Activated CD8-positive, alpha-beta memory T cell treated with anti-CD3 and anti-CD28 coated beads, Interleukin-2, amount 10 ng/mL, durations not matched to agents 7 days and 5 days (primary cell): ENCODE results near the gene RETREG2. TPM values are rescaled to one million over a fixed set of nuclear protein-coding genes. Genes with fewer than 3 reads are reported as not detected.

ENCODE experiments used
- ATAC-seq: fragments of 150-1000 bp; cut with Tn5 transposase; one replicate; pipeline ENCODE4 v1.10.0; 2021; ENCODE audit warnings: moderate library complexity
- CTCF ChIA-PET: fragments of 350-600 bp; sonication (Branson Sonifier 250); formaldehyde crosslinking; loops from one replicate; lab custom pipeline; 2021; ENCODE audit warnings: antibody characterized with exemption; lab: Charles Lee
- DNase-seq: peaks from one replicate; pipeline ENCODE4 v3.0.0-alpha.2; 2020
- H3K27ac Mint-ChIP-seq: one replicate; pipeline ENCODE4 v1.8.0; 2021; ENCODE audit warnings: mild to moderate bottlenecking, mixed read lengths
- H3K27me3 Mint-ChIP-seq: one replicate; pipeline ENCODE4 v1.8.0; 2021; ENCODE audit warnings: mixed read lengths
- H3K36me3 Mint-ChIP-seq: one replicate; pipeline ENCODE4 v1.8.0; 2021; ENCODE audit warnings: mild to moderate bottlenecking, mixed read lengths
- H3K4me1 Mint-ChIP-seq: one replicate; pipeline ENCODE4 v1.8.0; 2021; ENCODE audit warnings: mixed read lengths
- H3K4me3 Mint-ChIP-seq: one replicate; pipeline ENCODE4 v1.8.0; 2021; ENCODE audit warnings: mild to moderate bottlenecking, moderate library complexity, mixed read lengths
- H3K9me3 Mint-ChIP-seq: one replicate; pipeline ENCODE4 v1.8.0; 2022; ENCODE audit warnings: low read depth, mixed read lengths
- total RNA-seq, 2 experiments: library from RNA; stranded (reverse); gene quantifications; one replicate each; pipeline ENCODE4 v1.2.3, GENCODE V29; 2021

The RETREG2 gene
- total RNA-seq, 2 experiments from 2014 or later: 95.8 to 110 TPM

DNA sequence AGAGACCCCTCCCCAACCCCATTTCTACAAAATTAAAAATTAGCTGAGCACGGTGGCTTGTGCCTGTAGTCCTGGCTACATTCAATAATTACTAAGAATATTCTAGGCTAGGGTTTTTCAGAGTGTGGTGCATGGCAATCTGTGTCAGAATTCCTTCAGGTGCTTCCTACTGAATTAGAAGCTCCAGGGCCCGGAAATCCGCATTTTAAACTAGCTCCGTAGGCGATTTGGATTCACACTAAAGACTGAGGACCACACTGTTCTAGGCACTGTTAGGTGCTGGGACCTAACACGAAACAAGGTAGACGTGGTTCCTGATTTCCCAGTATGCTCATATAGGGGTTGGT, 27.9 kb downstream of the RETREG2 start:
- ATAC-seq (no peak), DNase-seq (no peak)
- Mint-ChIP-seq H3K27ac (peak overlapping the region; percentile 93), H3K36me3 (peaks cover 25% of the 10 kb centered on the region), H3K4me1 (peaks cover 49% of the 10 kb centered on the region), H3K27me3 (no peaks in the 10 kb centered on the region), H3K4me3 (peak overlapping the region; percentile 81), H3K9me3 (peaks cover 6% of the 10 kb centered on the region)
- CTCF ChIA-PET: interaction anchor here (0.6 to 6.9 kb wide), 14 partner anchors 11 to 89 kb away, joined by 3 to 65 read pairs (median 6); partner anchors contain the start of genes ABCB6, CNPPD1, DNAJB2 and NHEJ1

DNA sequence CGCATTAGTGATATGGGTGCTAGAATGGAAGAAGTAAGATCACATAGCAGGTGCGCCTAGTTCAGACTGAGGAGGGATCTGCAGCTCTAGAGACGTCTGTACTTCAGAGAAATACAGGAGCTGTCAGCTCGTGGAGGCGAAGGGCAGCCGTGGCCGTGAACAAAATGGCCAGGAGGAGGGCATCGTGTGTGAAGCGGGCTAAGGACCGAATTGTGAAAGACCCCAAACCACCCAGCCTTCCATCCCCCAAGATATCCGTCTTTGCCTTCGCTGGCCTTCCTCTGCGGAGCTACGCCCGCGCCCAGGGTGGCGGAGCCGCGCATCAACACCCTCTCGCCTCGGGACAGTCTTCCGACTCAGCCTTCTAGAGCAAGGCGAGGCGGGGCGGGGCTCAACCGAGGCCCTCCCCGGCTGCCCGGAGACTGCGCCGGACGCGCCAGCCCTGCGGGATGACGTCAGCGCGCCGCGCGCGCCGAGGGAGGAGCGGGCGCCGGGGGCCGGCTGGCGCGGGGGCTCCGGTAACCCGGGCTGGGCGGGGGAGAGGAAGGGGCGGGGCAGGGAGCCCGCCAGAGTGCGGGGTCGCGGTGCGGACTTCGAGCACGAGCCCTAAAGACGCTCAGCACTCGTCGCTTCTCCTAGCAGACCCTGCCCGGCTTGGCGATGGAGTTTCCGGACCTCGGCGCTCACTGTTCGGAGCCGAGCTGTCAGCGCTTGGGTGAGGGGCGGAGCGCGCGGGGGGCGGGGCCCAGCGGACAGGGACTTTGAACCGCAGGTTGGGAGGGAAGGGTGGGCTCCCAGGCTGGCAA, 28.5 kb downstream of the RETREG2 start, which contains the start of gene ZFAND2B:
TSS of gene ZFAND2B (plus strand) at position 455 of the 806 bp plus-strand sequence. CDS start at position 661, 206 bp downstream.
- peaks cover 53% of the 10 kb centered on the region for H3K4me1 Mint-ChIP-seq
- H3K27me3 Mint-ChIP-seq: no peaks in the 10 kb centered on the region
- H3K27ac Mint-ChIP-seq: peak within 1 kb of the TSS; percentile 93
- peak; percentile 96 for DNase-seq
- H3K9me3 Mint-ChIP-seq: peaks cover 5% of the 10 kb centered on the region
- peak within 1 kb of the TSS; percentile 81 for H3K4me3 Mint-ChIP-seq
- peaks cover 26% of the 10 kb centered on the region for H3K36me3 Mint-ChIP-seq
- peak; percentile 95 for ATAC-seq
- CTCF ChIA-PET: interaction anchor here (0.6 to 6.9 kb wide), 15 partner anchors 10 to 89 kb away, joined by 3 to 65 read pairs (median 6); partner anchors contain the start of genes ABCB6, CNPPD1, DNAJB2 and NHEJ1

DNA sequence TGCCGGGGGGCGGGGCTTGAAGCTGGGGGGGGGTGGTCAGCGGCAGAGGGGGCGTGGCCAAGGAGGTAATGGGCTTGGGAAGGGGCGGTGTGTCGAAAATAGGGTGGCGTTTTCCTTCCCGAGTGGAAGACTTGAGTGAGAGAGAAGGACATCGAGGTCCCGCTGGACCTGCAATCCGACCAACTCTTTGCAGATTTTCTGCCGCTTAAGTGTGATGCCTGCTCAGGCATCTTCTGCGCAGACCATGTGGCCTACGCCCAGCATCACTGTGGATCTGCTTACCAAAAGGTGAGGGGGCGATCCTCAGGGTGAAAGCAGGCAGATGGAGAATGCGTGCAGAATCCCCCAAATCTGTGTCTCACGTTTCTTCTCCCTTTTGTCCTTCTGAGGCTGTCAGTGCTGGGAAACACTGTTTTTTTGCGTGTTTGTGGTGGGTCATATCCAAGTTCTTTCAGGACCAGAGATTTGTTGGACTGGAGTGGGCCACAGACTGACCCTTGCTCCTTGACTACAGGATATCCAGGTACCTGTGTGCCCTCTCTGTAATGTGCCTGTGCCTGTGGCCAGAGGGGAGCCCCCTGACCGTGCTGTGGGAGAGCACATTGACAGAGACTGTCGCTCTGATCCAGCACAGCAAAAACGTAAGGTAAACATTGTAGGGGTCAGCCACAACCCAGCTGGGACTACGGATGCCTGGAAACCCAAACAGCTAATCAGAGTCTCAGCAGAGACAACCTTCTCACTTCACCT, 29.2 kb downstream of the RETREG2 start:
- Mint-ChIP-seq H3K4me1 (peaks cover 56% of the 10 kb centered on the region), H3K9me3 (peaks cover 5% of the 10 kb centered on the region), H3K27me3 (no peaks in the 10 kb centered on the region), H3K36me3 (peaks cover 28% of the 10 kb centered on the region), H3K4me3 (peak overlapping the region; percentile 81), H3K27ac (peak overlapping the region; percentile 93)
- CTCF ChIA-PET: interaction anchor here (0.6 to 6.9 kb wide), 17 partner anchors 9 to 88 kb away, joined by 3 to 65 read pairs (median 7); partner anchors contain the start of genes ABCB6, CNPPD1, DNAJB2 and NHEJ1
- no peak for ATAC-seq
- DNase-seq: no peak

DNA sequence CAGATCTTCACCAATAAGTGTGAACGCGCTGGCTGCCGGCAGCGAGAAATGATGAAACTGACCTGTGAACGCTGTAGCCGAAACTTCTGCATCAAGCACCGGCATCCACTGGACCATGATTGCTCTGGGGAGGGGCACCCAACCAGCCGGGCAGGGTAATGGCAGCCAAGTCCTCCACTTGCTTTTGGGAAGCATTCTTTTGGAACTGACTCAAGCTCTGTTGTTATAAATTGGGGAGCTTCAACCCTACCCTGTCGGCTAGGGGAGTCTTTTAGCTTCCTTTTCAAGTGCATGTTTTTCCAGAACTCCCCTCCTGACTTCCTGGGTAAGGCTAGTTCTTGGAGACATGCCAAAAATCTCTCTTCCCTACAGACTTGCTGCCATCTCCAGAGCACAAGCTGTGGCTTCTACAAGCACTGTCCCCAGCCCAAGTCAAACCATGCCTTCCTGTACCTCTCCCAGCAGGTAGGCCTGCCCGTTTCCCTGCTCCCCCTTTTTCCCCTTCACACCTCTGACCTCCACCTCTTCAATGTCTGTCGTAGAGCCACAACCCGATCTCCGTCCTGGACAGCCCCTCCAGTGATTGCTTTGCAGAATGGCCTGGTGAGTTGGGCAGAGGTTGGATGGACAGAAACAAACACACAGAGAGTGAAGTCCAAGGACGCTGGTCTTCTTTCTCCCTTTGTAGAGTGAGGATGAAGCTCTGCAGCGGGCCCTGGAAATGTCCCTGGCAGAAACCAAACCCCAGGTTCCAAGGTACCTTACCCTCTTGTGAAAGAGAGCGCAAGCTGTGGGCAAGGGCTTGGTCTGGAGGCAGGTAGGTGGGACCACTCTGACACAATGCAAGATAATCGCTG, 30.0 kb downstream of the RETREG2 start:
- CTCF ChIA-PET: interaction anchor here (1.0 to 6.9 kb wide), 8 partner anchors 27 to 87 kb away, joined by 3 to 65 read pairs (median 14); partner anchors contain the start of genes CNPPD1, DNAJB2 and SLC23A3
- peaks cover 56% of the 10 kb centered on the region for H3K4me1 Mint-ChIP-seq

DNA sequence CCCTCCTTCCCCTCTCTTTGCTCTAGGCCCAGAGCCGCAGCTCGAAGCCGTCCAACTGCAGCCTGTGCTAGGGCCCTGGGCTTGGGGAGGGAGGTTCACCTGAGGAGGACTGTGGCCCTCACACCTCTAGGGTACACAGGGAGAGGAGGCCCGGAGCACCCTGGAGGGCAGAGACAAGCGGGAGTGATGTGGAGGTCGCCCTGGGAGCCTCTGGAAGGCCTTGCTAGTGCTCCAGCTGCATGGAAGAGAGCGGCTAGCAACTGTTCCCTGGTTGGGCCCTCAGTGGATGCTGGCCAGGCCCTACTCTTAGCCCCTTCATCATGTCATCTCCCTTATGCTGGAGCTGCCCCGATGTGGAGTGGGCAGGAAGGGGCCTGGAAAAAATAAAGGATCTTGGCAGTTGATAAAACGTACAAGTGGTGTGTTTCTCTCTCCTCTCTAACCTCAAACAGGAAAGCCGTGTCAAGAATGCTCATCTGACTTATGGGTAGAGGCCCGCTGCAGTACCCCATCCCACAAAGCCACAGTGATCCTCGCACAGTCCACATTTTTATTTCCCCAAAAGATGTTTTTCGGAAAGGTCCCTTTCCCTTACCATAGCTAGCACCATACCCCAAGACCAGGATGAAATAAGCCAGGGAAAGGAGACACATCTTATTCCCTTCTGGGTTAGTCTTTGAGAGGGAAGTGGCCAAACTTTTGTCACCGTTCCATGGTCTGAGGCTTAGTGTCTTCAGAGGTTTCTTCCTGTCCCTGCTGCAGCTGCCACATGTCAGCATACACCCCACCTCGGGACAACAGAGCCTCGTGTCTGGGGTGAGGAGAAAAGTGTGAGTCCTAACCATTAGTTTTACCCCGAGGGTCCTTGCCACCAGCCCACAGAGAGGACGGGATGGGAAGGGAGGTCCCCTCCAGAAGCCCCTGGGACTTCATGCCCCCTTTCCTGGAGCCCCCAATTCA, 31.4 kb downstream of the RETREG2 start:
- H3K4me3 Mint-ChIP-seq: peak overlapping the region; percentile 81
- peaks cover 27% of the 10 kb centered on the region for H3K36me3 Mint-ChIP-seq
- CTCF ChIA-PET: interaction anchor here (1.2 to 6.9 kb wide), 7 partner anchors 29 to 86 kb away, joined by 3 to 65 read pairs (median 16); partner anchors contain the start of genes CNPPD1, DNAJB2 and SLC23A3

More for the DNA sequence above, 30.0 kb downstream of the RETREG2 start:
- H3K27ac Mint-ChIP-seq: peak overlapping the region; percentile 93
- DNase-seq: no peak
- peaks cover 27% of the 10 kb centered on the region for H3K36me3 Mint-ChIP-seq
- peak overlapping the region; percentile 81 for H3K4me3 Mint-ChIP-seq
- H3K9me3 Mint-ChIP-seq: peaks cover 5% of the 10 kb centered on the region
- no peak for ATAC-seq
- H3K27me3 Mint-ChIP-seq: no peaks in the 10 kb centered on the region

DNA sequence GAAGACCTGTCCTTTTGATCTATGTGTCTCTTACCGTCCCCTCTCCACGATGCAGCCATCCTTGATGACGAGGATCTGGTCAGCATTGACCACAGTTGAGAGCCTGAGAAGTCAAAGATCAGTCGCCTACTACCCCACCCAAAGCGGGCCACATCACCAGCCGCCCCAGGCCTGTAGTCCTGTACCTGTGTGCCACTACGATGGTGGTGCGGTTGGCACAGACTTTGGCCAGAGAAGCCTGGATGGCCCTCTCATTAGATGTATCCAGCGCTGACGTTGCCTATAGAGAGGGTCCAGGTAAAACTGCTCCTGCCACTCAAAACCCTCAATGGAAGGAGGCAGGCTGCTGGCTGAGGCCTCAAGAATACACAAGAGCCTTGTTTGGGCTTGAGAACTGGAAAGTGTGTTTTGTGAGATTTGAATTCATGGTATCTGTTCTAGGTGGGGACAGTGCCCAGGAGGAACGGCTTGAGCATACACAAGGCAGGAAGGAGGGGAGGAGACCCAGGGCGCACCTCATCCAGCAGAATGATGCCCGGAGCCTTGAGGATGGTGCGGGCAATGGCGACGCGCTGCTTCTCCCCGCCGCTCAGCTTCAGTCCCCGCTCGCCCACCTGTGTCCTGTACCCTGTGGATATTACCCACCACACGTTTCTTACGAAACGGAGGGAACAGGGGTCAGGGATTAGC, 32.3 kb downstream of the RETREG2 start:
- H3K36me3 Mint-ChIP-seq: peaks cover 26% of the 10 kb centered on the region
- no peaks in the 10 kb centered on the region for H3K27me3 Mint-ChIP-seq
- DNase-seq (no peak), ATAC-seq (no peak)
- peaks cover 60% of the 10 kb centered on the region for H3K4me1 Mint-ChIP-seq
- H3K9me3 Mint-ChIP-seq: no peaks in the 10 kb centered on the region
- CTCF ChIA-PET: interaction anchor here (1.4 to 7.9 kb wide), 9 partner anchors 20 to 181 kb away, joined by 3 to 92 read pairs (median 19); partner anchors contain the start of genes ANKZF1, ATG9A, CNPPD1 and NHEJ1
- H3K27ac Mint-ChIP-seq: peak overlapping the region; percentile 93
- no peak overlapping the region for H3K4me3 Mint-ChIP-seq

More for the DNA sequence above, 31.4 kb downstream of the RETREG2 start:
- H3K4me1 Mint-ChIP-seq: peaks cover 58% of the 10 kb centered on the region
- DNase-seq: no peak
- no peak for ATAC-seq
- H3K9me3 Mint-ChIP-seq: peaks cover under 1% of the 10 kb centered on the region
- peak overlapping the region; percentile 93 for H3K27ac Mint-ChIP-seq
- no peaks in the 10 kb centered on the region for H3K27me3 Mint-ChIP-seq

DNA sequence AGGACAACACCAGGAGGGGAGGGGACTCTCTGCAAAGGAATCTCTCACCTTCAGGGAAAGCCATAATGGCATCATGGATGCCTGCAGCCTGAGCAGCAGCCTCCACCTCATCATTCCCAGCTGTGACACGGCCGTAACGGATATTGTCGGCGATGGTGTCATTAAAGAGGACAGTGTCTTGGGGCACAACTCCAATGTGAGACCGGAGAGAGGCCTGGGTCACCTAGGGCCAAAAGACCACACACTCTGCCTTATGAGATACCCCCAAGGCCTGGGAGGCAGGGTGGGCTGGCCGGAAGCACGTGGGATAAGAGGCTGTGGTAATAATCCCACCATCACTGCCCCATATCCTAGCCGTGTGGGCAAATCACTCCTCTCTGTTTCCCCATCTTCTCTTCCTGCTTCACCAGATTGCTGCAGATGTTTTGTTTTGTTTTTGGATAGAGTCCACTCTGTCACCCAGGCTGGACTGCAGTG, 32.8 kb downstream of the RETREG2 start:
- peaks cover 58% of the 10 kb centered on the region for H3K4me1 Mint-ChIP-seq
- H3K27me3 Mint-ChIP-seq: no peaks in the 10 kb centered on the region
- no peak overlapping the region for H3K4me3 Mint-ChIP-seq
- H3K9me3 Mint-ChIP-seq: no peaks in the 10 kb centered on the region
- ATAC-seq: no peak
- H3K27ac Mint-ChIP-seq: peak overlapping the region; percentile 93
- no peak for DNase-seq
- peaks cover 26% of the 10 kb centered on the region for H3K36me3 Mint-ChIP-seq
- CTCF ChIA-PET: interaction anchor here (0.8 to 7.9 kb wide), 22 partner anchors 10 to 181 kb away, joined by 3 to 92 read pairs (median 6); partner anchors contain the start of genes ANKZF1, ATG9A, CNPPD1 and GLB1L

DNA sequence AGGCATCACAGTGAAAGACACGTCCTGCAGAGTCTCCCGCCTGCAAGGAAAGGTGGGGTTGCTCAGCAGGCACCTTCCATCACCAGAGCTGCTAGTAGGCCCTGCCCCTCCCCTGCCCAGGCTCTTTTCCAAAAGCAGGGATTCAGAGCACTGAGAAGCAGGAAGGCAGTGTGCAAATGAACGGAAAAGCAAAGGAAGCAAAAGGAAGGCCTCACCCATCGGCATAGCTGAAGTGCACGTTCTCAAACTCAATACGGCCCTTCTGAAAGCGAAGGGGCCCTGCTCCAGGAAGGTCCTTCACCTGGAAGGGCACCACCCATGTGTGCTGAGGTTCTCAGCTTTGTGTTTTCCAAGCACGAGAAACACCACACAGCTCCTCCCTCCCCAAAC, 34.9 kb downstream of the RETREG2 start:
- DNase-seq (no peak), ATAC-seq (no peak)
- no peaks in the 10 kb centered on the region for H3K27me3 Mint-ChIP-seq
- H3K4me3 Mint-ChIP-seq: no peak overlapping the region
- H3K36me3 Mint-ChIP-seq: peaks cover 28% of the 10 kb centered on the region
- H3K27ac Mint-ChIP-seq: no peak overlapping the region
- CTCF ChIA-PET: interaction anchor here (0.9 to 7.9 kb wide), 8 partner anchors 15 to 82 kb away, joined by 3 to 92 read pairs (median 14); partner anchors contain the start of genes CNPPD1, NHEJ1, SLC23A3 and TUBA4A
- H3K4me1 Mint-ChIP-seq: peaks cover 58% of the 10 kb centered on the region
- H3K9me3 Mint-ChIP-seq: no peaks in the 10 kb centered on the region

DNA sequence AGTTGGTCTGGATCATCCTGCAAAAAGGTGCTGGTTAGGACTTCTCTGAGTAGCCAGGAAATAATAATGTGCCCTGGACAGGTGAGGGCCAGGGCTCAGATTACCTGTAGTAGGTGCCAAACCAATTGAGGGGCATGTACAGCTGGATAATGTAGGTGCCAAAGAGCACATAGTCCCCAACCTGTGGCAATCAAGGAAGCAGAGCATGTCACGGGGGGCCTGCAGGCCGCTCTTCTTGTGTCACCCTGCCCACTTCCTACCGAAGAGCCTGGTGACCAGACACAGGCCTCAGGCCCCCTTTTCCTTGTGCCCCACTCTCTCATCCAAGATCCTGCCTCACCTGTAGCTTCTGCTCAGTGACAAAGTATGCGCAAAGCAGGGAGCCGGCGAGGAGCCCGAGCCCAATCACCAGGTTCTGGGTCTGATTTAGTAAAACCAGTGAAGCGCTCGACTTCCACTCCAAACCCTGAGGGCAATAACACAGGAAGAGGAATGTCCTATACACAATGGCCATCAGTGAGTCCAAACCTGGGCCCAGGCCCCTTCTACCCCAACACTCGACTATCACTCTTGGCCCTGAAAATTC, 35.5 kb downstream of the RETREG2 start:
- no peak for DNase-seq
- Mint-ChIP-seq H3K27me3 (no peaks in the 10 kb centered on the region), H3K4me1 (peaks cover 54% of the 10 kb centered on the region), H3K4me3 (no peak overlapping the region), H3K9me3 (no peaks in the 10 kb centered on the region), H3K36me3 (peaks cover 23% of the 10 kb centered on the region), H3K27ac (no peak overlapping the region)
- ATAC-seq: no peak
- CTCF ChIA-PET: interaction anchor here (0.9 to 7.9 kb wide), 7 partner anchors 32 to 81 kb away, joined by 3 to 92 read pairs (median 20); partner anchors contain the start of genes CNPPD1, NHEJ1, SLC23A3 and TUBA4A

DNA sequence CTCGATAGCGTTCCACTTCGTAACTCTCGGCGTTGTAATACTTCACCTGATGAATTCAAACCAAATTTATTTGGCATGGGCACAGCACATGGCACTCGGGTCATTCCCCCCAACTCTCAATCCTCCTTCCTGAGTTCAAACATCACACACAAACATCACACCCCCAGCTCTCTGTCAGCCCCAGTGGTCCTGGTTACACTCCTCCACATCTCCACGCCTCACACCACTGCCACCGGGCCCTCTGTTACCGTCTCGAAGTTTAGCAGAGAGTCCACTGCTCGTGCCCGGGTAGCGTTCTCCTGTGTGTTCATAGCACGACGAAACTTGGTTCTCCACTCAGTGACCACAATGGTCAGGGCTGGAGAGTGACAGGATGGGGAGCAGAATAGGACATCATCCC, 36.1 kb downstream of the RETREG2 start:
- no peak for DNase-seq
- Mint-ChIP-seq H3K4me1 (peaks cover 52% of the 10 kb centered on the region), H3K27me3 (no peaks in the 10 kb centered on the region), H3K9me3 (no peaks in the 10 kb centered on the region), H3K4me3 (no peak overlapping the region), H3K36me3 (peaks cover 17% of the 10 kb centered on the region), H3K27ac (peak overlapping the region; percentile 3)
- CTCF ChIA-PET: interaction anchor here (1.6 to 7.9 kb wide), 3 partner anchors 43 to 81 kb away, joined by 7 to 92 read pairs (median 66); partner anchors contain the start of genes NHEJ1 and SLC23A3
- ATAC-seq: no peak
